Measurements from ENCODE around the gene LRRC25.

LRRC25 gene

GRCh38 chr19:18435842-18436670 is 38.6 kb upstream of the LRRC25 start:
- DNase-seq (ENCODE audit: low read depth), result no peak

- DNase-seq (ENCODE audit: low read depth), result no peak
Measured at GRCh38 chr19:18435178-18435841, 37.9 kb upstream of the LRRC25 start.

GRCh38 chr19:18434411-18435175 is 37.2 kb upstream of the LRRC25 start:
- DNase-seq (ENCODE audit: low read depth), result no peak

GRCh38 chr19:18433735-18434398 is 36.4 kb upstream of the LRRC25 start:
- DNase-seq (ENCODE audit: low read depth), result no peak

DNA sequence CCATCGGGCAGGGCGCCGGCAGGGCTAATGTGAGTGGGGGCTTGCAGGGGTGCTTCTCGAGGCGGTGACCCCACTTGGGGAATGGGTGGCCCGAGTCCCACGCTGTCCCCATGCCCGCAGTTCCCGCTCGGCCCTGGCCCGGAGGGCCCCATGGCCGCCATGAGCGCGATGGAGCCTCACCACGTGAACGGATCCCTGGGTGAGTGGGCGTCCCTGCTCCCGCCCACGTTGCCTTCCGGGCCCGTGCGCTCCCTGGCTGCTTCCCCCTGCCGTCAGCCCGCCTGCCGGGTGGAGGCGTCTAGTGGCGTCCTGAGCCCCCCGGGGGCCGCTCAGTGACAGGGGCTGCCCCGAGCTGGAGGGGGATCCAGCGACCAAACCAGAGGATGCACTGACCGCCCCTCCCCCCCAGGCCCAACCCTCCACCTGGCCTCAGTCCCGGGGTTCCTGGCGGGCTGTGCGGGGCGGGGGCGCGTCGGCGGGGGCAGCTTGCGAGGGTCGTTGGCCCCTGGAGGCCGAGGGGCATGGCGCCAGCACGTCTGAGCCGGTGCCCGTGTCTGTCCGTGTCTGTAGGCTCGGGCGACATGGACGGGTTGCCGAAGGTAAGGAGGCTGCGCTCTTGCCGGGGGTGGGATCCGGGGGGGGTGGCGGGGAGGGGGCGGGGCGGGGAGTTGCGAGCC is 35.7 kb upstream of the LRRC25 start:
- no peak for DNase-seq (ENCODE audit: low read depth)

DNA sequence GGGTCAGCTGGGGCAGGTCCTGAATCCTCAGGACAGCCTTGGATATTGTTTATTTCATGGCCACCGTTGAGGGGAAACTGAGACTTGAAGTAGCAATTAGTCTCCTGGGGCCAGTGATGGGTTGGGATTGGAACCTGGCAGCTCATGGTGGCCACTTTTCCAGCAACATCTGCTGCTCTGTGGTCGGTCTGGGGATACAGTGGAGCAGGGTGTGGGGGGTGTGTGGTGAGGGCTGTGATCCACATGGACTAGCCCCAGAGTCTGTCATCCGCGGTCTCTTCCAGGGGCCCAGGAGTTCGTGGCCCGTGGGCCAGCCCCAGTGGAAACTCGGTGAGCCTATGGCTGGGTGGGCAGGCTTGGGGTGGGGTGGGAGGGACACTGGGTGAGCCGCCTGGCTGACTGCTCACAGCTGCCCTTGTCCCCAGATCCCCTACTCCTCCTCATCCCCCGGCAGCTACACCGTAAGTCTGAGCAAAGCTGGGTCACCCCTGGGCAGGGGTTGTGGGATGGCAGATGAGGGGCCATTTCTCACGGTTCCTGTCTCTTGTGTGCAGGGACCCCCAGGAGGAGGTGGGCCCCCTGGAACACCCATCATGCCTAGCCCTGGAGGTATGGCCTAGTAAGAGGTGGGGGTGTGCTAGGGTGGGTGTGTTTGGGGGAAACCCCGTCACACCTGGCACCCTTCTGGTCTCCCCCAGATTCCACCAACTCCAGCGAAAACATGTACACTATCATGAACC is 35.0 kb upstream of the LRRC25 start:
- no peak for DNase-seq (ENCODE audit: low read depth)

DNA sequence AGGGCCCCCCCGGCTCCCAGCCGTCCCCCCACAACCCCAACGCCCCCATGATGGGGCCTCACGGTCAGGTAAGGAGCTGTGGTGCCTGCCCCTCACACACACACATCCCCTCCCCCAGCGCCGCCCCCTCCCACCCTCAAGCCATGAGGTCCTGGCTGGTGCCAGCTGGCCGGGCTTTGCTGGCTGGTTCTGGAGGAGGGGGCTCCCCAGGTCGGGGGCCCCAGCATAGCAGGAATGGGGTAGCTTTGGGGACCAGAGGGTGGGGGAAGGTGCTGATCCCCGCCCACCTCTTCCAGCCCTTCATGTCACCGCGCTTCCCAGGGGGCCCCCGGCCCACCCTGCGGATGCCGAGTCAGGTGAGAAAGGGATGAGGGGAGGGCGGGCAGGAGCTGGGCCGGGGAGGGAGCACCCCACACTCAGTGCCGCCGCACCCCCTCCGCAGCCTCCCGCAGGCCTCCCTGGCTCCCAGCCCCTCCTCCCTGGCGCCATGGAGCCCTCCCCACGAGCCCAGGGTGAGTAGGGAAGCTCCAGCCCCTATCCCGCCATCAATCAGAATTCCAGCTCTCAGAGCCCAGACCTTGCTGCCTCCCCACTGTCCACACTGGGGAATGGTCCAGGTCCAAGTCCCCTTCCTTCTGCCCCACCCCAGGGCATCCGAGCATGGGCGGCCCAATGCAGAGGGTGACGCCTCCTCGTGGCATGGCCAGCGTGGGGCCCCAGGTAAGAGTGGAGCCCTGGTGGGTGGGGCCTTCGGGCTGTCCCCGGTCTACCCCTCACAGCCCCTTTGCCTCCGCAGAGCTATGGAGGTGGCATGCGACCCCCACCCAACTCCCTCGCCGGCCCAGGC is 34.2 kb upstream of the LRRC25 start:
- DNase-seq (ENCODE audit: low read depth), result no peak

- no peak for DNase-seq (ENCODE audit: low read depth)
Measured at GRCh38 chr19:18430417-18431144, 33.2 kb upstream of the LRRC25 start.

- no peak for DNase-seq (ENCODE audit: low read depth)
Measured at GRCh38 chr19:18429717-18430416, 32.4 kb upstream of the LRRC25 start.

DNA sequence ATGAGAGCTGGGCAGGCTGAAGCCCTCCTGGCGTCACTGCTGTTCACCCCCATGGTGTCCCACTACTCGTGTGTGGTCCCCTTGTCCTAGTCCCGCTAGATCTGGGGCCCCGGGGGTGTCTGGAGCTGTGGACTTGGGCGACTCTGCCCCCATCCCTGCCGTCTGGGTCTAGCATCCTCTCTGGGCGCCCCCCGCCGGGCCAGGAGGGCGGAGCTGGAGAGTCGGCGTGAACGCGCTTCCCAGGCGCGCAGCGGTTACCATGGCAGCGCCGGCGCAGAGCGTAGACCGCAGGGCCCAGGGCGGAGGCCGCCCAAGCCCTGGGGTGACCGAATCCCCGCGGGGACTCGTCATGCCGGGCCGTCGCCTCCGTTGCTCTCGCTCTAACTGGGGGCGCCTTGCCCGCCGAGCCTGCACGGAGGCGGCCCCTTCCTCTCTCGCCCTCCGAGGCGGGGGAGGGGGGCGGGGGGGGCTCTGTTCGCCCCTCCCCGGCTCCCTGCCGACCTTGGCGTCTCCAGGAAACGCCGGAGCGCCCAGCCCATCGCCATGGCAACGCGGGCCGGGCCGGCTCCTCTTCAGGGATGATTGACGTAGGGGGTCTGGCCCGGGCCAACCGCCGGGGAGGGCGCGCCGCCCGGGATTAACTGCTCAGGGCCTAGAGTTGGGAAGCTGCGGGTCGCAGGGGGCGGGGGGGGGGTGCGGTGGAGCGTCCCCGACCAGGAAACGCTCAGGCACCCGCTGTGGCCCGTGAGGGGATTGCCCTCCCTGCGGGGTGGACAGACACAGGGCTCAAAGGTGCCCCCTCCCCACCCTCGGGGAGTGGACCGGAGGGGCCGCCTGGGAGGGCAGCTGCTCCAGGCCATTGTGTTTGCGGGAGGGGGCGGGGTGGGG is 31.6 kb upstream of the LRRC25 start:
- peak; percentile 76 for DNase-seq (ENCODE audit: low read depth)

DNA sequence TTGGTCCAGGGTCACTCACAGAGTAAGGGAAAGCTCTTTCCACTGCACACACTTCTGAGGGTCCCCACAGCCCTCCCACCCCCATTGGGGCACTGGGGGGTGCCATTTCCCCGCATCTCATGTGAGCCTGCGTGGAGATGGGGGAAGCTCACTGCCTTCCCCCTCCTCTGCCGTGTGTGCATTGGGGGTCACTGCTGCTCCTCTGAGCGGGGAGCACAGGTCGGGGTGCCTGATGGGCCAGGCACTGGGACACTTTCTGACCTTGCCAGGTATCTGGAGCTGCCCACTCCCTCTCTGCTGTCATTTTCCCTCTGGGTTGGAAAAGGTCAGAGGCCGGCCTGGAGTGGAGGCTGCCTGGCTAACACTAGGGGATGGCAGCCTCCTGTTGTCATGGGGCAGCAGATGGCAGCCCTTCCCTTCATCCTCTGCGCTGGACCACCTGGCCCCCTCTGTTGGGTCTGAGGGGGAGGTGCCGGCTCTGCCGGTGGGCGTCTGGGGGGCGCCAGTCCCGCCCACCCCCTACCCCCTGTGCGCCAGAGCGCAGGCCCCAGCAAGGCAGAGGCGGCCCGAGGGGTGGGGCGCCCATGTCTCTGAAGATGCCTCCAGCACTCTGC is 30.9 kb upstream of the LRRC25 start:
- no peak for DNase-seq (ENCODE audit: low read depth)

- DNase-seq (ENCODE audit: low read depth), result no peak
Measured at GRCh38 chr19:18427743-18428113, 30.3 kb upstream of the LRRC25 start.

GRCh38 chr19:18427080-18427742 is 29.8 kb upstream of the LRRC25 start:
- DNase-seq (ENCODE audit: low read depth), result no peak

DNA sequence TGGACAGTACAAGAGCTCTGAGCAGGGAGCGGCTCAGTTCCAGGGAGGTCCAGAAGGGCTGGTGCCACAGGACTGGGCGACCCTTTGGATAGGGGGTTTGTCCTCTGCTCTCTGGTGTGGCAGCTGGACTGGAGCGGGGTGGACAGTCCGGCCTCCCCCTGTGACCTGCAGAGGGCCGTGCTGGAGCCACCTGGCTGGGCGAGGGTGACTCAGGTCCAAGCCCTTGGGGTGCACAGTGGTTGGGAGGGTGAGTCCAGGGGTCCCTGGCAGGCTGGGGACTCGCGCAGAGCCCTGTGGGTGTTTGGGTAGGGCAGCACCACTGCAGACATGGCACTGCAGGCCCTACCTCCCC is 29.0 kb upstream of the LRRC25 start:
- DNase-seq (ENCODE audit: low read depth), result no peak

- DNase-seq (ENCODE audit: low read depth), result no peak
Measured at GRCh38 chr19:18425515-18426415, 28.3 kb upstream of the LRRC25 start.
